Progenitor cell of endocrine pancreas (in vitro differentiated cells): ENCODE results near the gene FAM89B. TPM values are rescaled to one million over a fixed set of nuclear protein-coding genes. Genes with fewer than 3 reads are reported as not detected.

Experiments used
- DNase-seq: peaks from one replicate; pipeline ENCODE4 v3.0.0; 2021; ENCODE audit warnings: low spot score; ENCODE audit not compliant: unreplicated experiment
- H3K27ac Mint-ChIP-seq: 2 replicates; pipeline ENCODE4 v1.8.0; 2021; ENCODE audit warnings: mild to moderate bottlenecking, moderate library complexity, mixed read lengths
- H3K27me3 Mint-ChIP-seq: 2 replicates; pipeline ENCODE4 v1.8.0; 2021; ENCODE audit warnings: mixed read lengths
- H3K36me3 Mint-ChIP-seq: 2 replicates; pipeline ENCODE4 v1.8.0; 2022; ENCODE audit warnings: mixed read lengths; ENCODE audit not compliant: insufficient read depth
- H3K4me1 Mint-ChIP-seq: 2 replicates; pipeline ENCODE4 v1.8.0; 2021; ENCODE audit warnings: low read depth, mixed read lengths
- H3K4me3 Mint-ChIP-seq: 2 replicates; pipeline ENCODE4 v1.8.0; 2021; ENCODE audit warnings: low read depth, mild to moderate bottlenecking, moderate library complexity, mixed read lengths
- H3K9me3 Mint-ChIP-seq: 2 replicates; pipeline ENCODE4 v1.8.0; 2021; ENCODE audit warnings: low read depth, mixed read lengths
- total RNA-seq: library from RNA; stranded (reverse); gene quantifications from 2 replicates; pipeline ENCODE4 v1.2.1, GENCODE V29; 2021
- TF ChIP-seq, protein P1 (sequence below): fragments of 200-600 bp; sonication (generic); IDR thresholded peaks from one replicate; pipeline ENCODE4 v1.5.0; 2021; ENCODE audit warnings: antibody characterized with exemption, mild to moderate bottlenecking; ENCODE audit not compliant: unreplicated experiment

FAM89B gene
- total RNA-seq, 1 donor from 2014 or later = 65.0 TPM

DNA sequence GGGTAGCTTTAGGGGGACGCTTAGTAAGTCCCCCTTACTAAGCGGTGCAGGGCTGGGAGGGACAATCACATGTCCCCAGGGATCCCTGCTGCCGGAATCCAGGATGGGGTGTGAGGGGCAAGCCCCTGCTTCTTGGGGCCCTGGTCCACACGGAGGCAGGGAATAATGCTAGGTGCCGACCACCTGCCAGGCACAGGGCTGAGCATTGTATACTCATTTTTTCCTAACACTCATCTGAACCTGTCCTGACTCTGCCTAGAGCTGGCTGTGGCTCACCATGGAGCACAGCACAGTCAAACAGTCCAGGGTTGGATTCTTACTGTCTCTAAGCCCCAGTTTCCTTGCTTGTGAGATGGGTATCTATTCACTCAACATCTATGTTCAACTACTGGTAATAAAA lies 12.8 kb upstream of the FAM89B start:
- TF ChIP-seq, protein P1, sequence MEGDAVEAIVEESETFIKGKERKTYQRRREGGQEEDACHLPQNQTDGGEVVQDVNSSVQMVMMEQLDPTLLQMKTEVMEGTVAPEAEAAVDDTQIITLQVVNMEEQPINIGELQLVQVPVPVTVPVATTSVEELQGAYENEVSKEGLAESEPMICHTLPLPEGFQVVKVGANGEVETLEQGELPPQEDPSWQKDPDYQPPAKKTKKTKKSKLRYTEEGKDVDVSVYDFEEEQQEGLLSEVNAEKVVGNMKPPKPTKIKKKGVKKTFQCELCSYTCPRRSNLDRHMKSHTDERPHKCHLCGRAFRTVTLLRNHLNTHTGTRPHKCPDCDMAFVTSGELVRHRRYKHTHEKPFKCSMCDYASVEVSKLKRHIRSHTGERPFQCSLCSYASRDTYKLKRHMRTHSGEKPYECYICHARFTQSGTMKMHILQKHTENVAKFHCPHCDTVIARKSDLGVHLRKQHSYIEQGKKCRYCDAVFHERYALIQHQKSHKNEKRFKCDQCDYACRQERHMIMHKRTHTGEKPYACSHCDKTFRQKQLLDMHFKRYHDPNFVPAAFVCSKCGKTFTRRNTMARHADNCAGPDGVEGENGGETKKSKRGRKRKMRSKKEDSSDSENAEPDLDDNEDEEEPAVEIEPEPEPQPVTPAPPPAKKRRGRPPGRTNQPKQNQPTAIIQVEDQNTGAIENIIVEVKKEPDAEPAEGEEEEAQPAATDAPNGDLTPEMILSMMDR = no peak
- DNase-seq = no peak
- Mint-ChIP-seq H3K4me3 (peak overlapping the region; percentile 41), H3K27ac (peak overlapping the region; percentile 78), H3K9me3 (no peaks in the 10 kb centered on the region), H3K36me3 (no peaks in the 10 kb centered on the region), H3K4me1 (peaks cover 12% of the 10 kb centered on the region), H3K27me3 (peaks cover 37% of the 10 kb centered on the region)

DNA sequence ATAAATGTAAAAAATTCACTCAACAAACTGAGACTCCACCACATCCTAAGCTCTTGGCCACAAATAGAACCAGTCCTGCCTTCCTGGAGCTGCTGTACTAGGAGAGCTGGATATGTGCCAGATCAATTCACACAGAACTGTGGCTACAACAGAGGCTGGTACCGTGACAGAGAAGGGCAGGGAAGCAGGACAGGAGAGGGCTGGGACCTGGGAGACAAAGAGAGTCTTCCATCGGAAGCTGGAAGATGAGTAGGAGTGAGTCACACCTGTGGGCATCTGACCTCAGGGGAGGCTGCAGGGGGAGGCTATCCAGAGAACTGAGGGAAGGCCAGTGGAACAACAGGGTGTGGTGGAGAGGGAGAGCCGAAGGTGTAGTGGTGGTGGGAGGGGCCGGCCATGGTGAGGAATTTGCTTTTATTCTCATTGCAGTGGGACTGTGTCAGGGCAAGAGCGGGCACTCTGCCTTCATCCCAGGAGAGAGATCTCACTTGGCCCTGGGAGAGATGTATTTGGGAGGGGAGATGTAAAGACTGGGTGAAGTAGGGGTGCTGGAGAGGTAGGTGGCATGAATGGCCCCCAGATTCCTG lies 12.3 kb upstream of the FAM89B start:
- H3K36me3 Mint-ChIP-seq = no peaks in the 10 kb centered on the region
- no peak for DNase-seq

DNA sequence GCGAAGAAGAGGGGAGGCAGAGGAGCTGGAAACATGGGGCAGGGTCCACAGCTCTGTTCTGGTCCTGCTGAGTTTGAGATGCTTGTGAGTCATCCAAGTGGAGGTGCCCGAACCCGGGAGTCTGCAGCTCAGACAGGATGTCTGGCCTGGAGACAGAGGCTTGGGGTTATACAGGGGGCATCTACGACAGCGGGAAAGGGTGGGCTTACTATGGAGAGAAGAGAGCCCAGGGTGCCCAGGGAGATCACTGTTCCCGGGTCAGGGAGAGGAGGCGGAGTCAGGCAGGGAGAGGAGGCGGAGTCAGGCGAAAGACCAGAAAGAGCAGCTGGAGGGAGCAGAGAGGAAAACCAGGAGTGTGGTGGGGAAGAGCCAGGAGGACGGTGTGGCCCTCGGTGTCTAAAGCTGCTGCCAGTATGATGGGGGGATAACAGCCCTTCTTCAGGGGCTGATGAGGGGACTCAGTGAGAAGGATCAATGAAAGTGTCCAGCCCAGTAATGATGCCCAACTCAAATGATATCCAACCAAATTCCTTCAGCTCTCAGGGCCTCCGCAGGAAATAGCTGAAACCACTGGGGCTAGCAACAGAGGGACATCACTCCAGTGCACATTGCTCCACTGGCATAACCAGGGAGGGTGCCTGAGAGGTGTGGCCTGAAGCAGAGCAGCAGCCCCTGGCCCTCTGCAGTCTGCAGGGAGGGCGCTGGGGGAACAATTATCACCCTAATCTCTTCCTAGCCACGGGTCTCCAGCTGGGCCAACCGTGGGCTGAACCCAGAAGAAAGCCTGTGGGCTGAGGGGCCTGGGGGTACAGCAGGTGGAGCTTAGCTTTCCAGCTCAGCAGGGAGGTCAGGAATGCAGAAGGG lies 11.6 kb upstream of the FAM89B start:
- H3K4me1 Mint-ChIP-seq = peaks cover 12% of the 10 kb centered on the region
- no peaks in the 10 kb centered on the region for H3K9me3 Mint-ChIP-seq
- peaks cover 27% of the 10 kb centered on the region for H3K27me3 Mint-ChIP-seq
- DNase-seq = no peak
- H3K4me3 Mint-ChIP-seq = no peak overlapping the region
- TF ChIP-seq, protein P1 = no peak
- H3K36me3 Mint-ChIP-seq = no peaks in the 10 kb centered on the region
- H3K27ac Mint-ChIP-seq = no peak overlapping the region

More for the DNA sequence above, 12.3 kb upstream of the FAM89B start:
- Mint-ChIP-seq H3K27me3 (peaks cover 32% of the 10 kb centered on the region), H3K4me3 (no peak overlapping the region), H3K9me3 (no peaks in the 10 kb centered on the region), H3K4me1 (peaks cover 12% of the 10 kb centered on the region), H3K27ac (no peak overlapping the region)
- TF ChIP-seq, protein P1 = no peak

DNA sequence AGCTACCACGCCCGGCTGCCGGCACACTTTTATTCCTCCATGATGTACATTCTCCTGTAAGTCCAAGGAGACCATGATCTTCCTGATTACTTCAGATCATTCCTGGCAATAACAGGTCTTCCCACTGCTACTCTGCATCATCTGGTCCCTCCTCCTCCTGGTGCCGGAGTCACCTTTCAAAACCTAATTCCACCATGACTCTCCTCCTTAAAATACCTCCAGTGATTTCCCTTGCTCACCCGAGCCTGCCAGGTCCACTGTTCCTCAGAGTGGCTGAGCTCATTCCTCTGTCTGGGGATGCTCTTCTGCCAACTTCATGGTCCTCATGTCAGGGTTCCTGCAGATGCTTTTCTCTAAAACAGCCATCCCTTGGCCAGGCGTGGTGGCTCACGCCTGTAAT lies 10.3 kb upstream of the FAM89B start:
- H3K27ac Mint-ChIP-seq = no peak overlapping the region
- H3K9me3 Mint-ChIP-seq = no peaks in the 10 kb centered on the region
- H3K27me3 Mint-ChIP-seq = peaks cover 19% of the 10 kb centered on the region
- peaks cover 11% of the 10 kb centered on the region for H3K4me1 Mint-ChIP-seq
- no peak overlapping the region for H3K4me3 Mint-ChIP-seq
- H3K36me3 Mint-ChIP-seq = no peaks in the 10 kb centered on the region
- DNase-seq = no peak
- TF ChIP-seq, protein P1 = no peak

DNA sequence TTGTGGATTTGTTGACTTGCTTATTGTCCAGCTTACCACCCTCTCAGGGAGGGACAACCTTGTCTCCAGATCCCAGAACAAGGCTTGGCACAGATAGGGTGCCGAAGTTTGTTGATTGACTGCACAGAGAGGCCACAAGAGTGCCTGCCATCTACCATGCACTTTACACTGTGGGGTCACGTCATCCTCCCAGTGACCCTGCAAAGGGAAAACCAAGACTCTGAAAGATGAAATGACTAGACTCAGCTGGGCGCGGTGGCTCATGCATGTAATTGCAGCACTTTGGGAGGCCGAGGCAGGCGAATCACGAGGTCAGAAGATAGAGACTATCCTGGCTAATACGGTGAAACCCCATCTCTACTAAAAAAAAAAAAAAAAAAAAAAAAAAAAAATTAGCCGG lies 9.6 kb upstream of the FAM89B start:
- H3K4me3 Mint-ChIP-seq = no peak overlapping the region
- no peaks in the 10 kb centered on the region for H3K9me3 Mint-ChIP-seq
- H3K27ac Mint-ChIP-seq = no peak overlapping the region
- H3K27me3 Mint-ChIP-seq = peaks cover 19% of the 10 kb centered on the region
- TF ChIP-seq, protein P1 = no peak
- no peaks in the 10 kb centered on the region for H3K36me3 Mint-ChIP-seq
- DNase-seq = no peak
- peaks cover 6% of the 10 kb centered on the region for H3K4me1 Mint-ChIP-seq
